HepG2 (cell line): Measurements from ENCODE around the gene SKIDA1. TPM values are rescaled to one million over a fixed set of nuclear protein-coding genes. Genes with fewer than 3 reads are reported as not detected.
A peak's percentile ranks its signal among the peaks of the same experiment; 100 is the strongest.

ENCODE experiments used
- ATAC-seq: fragments of 200-7000 bp; cut with Tn5 transposase; 3 replicates; pipeline ENCODE4 v1.9.1; 2020; ENCODE audit warnings: mild to moderate bottlenecking, moderate library complexity
- BruUV-seq: library from RNA; stranded (reverse); fragments of 400-500 nt; replicated peaks from 2 replicates; lab custom pipeline; 2021; lab: Mats Ljungman, UMichigan
- CTCF ChIA-PET: fragments of 300-600 bp; formaldehyde crosslinking; extraction: SDS; loops from one replicate; lab custom pipeline; 2021; ENCODE audit warnings: low total read pairs, inconsistent platforms, low intra/inter-chr PET ratio; lab: Yijun Ruan, JAX
- POLR2A ChIA-PET: fragments of 350-600 bp; sonication (Branson Sonifier 250); formaldehyde crosslinking; loops from one replicate; lab custom pipeline; 2020; ENCODE audit warnings: antibody characterized with exemption, inconsistent platforms; lab: Yijun Ruan, JAX
- DNase-seq: peaks from one replicate; pipeline ENCODE4 v3.0.0-alpha.2; 2015; ENCODE audit warnings: low spot score
- FAIRE-seq: peaks from 3 replicates; lab custom pipeline; 2011; peaks lifted over from hg19 to GRCh38; lab: Jason Lieb, UNC
- H2AFZ ChIP-seq: one replicate; pipeline ENCODE4 v1.6.1; 2011; ENCODE audit warnings: low read length, inconsistent platforms
- H3K27ac ChIP-seq: fragments of 300-600 bp; 3 replicates; pipeline ENCODE4 v1.8.0; 2011; ENCODE audit warnings: mixed run types, mild to moderate bottlenecking, mixed read lengths, low read length, inconsistent platforms; ENCODE audit not compliant: insufficient read depth; ENCODE audit errors: extremely low read length
- H3K27me3 ChIP-seq, 2 experiments: fragments of 200-600 bp in 1 of 2; 2 replicates in 1 of 2; 3 replicates in 1 of 2; pipeline versions ENCODE4 v1.6.0 to v1.8.0; 2011; ENCODE audit warnings: low read length in 2 of 2, mild to moderate bottlenecking in 2 of 2, moderate library complexity in 2 of 2, inconsistent platforms in 1 of 2; ENCODE audit not compliant: insufficient read depth in 2 of 2, control insufficient read depth in 1 of 2
- H3K36me3 ChIP-seq, 2 experiments: fragments of 200-600 bp in 1 of 2; replicated peaks in 1 of 2; 2 replicates in 1 of 2; 3 replicates in 1 of 2; pipeline versions ENCODE4 v1.5.1 to v1.8.0; 2011; ENCODE audit warnings: low read length in 2 of 2, inconsistent platforms in 1 of 2; ENCODE audit not compliant: insufficient read depth in 2 of 2, control insufficient read depth in 1 of 2
- H3K4me1 ChIP-seq: 2 replicates; pipeline ENCODE4 v1.5.1; 2012; ENCODE audit warnings: low read length, inconsistent platforms; ENCODE audit not compliant: insufficient read depth
- H3K4me2 ChIP-seq: 2 replicates; pipeline ENCODE4 v1.6.0; 2011; ENCODE audit warnings: low read depth, low read length, inconsistent platforms
- H3K4me3 ChIP-seq, 3 experiments: fragments of 200-600 bp in 1 of 3; sonication (generic), shearing (Covaris generic) in 1 of 3; replicated peaks in 1 of 3; 2 replicates each; pipeline ENCODE4 v1.5.1; 2011 to 2016; ENCODE audit warnings: low read length in 3 of 3, inconsistent platforms in 2 of 3, low read depth in 2 of 3, mild to moderate bottlenecking in 2 of 3, control low read depth in 1 of 3, mixed read lengths in 1 of 3; ENCODE audit not compliant: insufficient read depth in 1 of 3
- H3K79me2 ChIP-seq: one replicate; pipeline ENCODE4 v1.6.1; 2011; ENCODE audit warnings: low read length, inconsistent platforms; ENCODE audit not compliant: insufficient read depth
- H3K9ac ChIP-seq: 2 replicates; pipeline ENCODE4 v1.6.0; 2011; ENCODE audit warnings: mild to moderate bottlenecking, low read depth, low read length, inconsistent platforms; ENCODE audit not compliant: insufficient read depth
- H3K9me3 ChIP-seq: 2 replicates; pipeline ENCODE4 v1.5.1; 2012; ENCODE audit warnings: mild to moderate bottlenecking, low read length
- H4K20me1 ChIP-seq: 2 replicates; pipeline ENCODE4 v1.6.0; 2011; ENCODE audit warnings: inconsistent platforms, mild to moderate bottlenecking, low read length, moderate library complexity; ENCODE audit not compliant: insufficient read depth
- DNMT3B ChIP-seq: conservative IDR thresholded peaks from 2 replicates; pipeline ENCODE4 v1.6.1; 2016; ENCODE audit warnings: missing biosample characterization, control low read depth
- FOXK2 ChIP-seq: fragments of 450-650 bp; IDR thresholded peaks from 2 replicates; pipeline ENCODE4 v1.6.1; 2016
- ISL2 ChIP-seq: sonication (generic); formaldehyde crosslinking; IDR thresholded peaks from 2 replicates; pipeline ENCODE4 v1.5.0; 2020; ENCODE audit warnings: missing genetic modification reagents
- MED13 ChIP-seq: sonication (generic); formaldehyde crosslinking; IDR thresholded peaks from 2 replicates; pipeline ENCODE4 v1.5.0; 2020; ENCODE audit warnings: missing genetic modification reagents
- MIER2 ChIP-seq: IDR thresholded peaks from 2 replicates; pipeline ENCODE4 v1.6.1; 2016; ENCODE audit warnings: missing biosample characterization, missing genetic modification reagents
- NCOA1 ChIP-seq: sonication (generic); formaldehyde crosslinking; IDR thresholded peaks from 2 replicates; pipeline ENCODE4 v1.9.0; 2021; ENCODE audit warnings: missing genetic modification reagents
- NR2F1 ChIP-seq, 2 experiments: fragments of 450-650 bp in 1 of 2; formaldehyde crosslinking in 1 of 2; IDR thresholded peaks; 2 replicates each; pipeline versions ENCODE4 v1.5.0 to v1.6.1; 2016 to 2020; ENCODE audit warnings: mild to moderate bottlenecking in 1 of 2, missing compliant biosample characterization in 1 of 2, missing genetic modification reagents in 1 of 2, moderate library complexity in 1 of 2
- PAWR ChIP-seq: sonication (generic); formaldehyde crosslinking; IDR thresholded peaks from 2 replicates; pipeline ENCODE4 v1.4.0; 2020; ENCODE audit warnings: missing genetic modification reagents, mild to moderate bottlenecking, borderline replicate concordance
- YEATS4 ChIP-seq: sonication (generic); formaldehyde crosslinking; IDR thresholded peaks from 2 replicates; pipeline ENCODE4 v1.4.0; 2020; ENCODE audit warnings: missing genetic modification reagents, borderline replicate concordance
- ZMYM2 ChIP-seq: sonication (generic); formaldehyde crosslinking; IDR thresholded peaks from 2 replicates; pipeline ENCODE4 v1.8.0; 2022; ENCODE audit warnings: mild to moderate bottlenecking, missing genetic modification reagents
- ZMYM3 ChIP-seq: sonication (generic); formaldehyde crosslinking; IDR thresholded peaks from 2 replicates; pipeline ENCODE4 v1.5.1; 2020; ENCODE audit warnings: mild to moderate bottlenecking, missing genetic modification reagents
- ZNF607 ChIP-seq: sonication (generic); formaldehyde crosslinking; IDR thresholded peaks from 2 replicates; pipeline ENCODE4 v1.5.1; 2020; ENCODE audit warnings: missing genetic modification reagents, mild to moderate bottlenecking, borderline replicate concordance
- WGBS: methylation state at CpG from one replicate; pipeline ENCODE4 v1.1.6; 2017; ENCODE audit warnings: low lambda C conversion rate; 5-methylcytosine and 5-hydroxymethylcytosine counted together
- in situ Hi-C: cut with HindIII; loops from 2 replicates; pipeline ENCODE4 v1.10.0; 2017; ENCODE audit warnings: low pct_unique_long_range_greater_than_20kb; ENCODE audit not compliant: extremely low pct_ligation_motif_present
- intact Hi-C: fragments of 100-400 bp; cut with micrococcal nuclease; formaldehyde crosslinking; loops from one replicate; pipeline ENCODE4 v1.10.0; 2022; ENCODE audit not compliant: unreplicated experiment
- polyA plus RNA-seq, 8 experiments: library from polyadenylated mRNA; depleted of rRNA in 3 of 8; stranded (reverse) in 7 of 8; unstranded in 1 of 8; fragments of >200 nt; fragmentation: Illumina TruSeq in 4 of 8; extraction: Trizol in 4 of 8; gene quantifications; 2 replicates each; pipeline versions ENCODE4 v1.2.1 to v1.2.3, GENCODE V29; 2011 to 2016; ENCODE audit warnings: low read depth in 4 of 8, missing spikeins in 1 of 8, mixed read lengths in 1 of 8; ENCODE audit not compliant: insufficient read depth in 1 of 8
- total RNA-seq, 5 experiments: library from RNA; depleted of rRNA; stranded (reverse); fragments of >200 nt; fragmentation: Illumina TruSeq; extraction: Trizol; gene quantifications; 2 replicates each; pipeline ENCODE4 v1.2.3, GENCODE V29; 2016; ENCODE audit warnings: low read depth in 1 of 5
- TF ChIP-seq, protein P1 (sequence below): sonication (generic); formaldehyde crosslinking; IDR thresholded peaks from 2 replicates; pipeline ENCODE4 v1.5.0; 2020; ENCODE audit warnings: mild to moderate bottlenecking, missing genetic modification reagents
- TF ChIP-seq, protein P2 (sequence below): sonication (generic); formaldehyde crosslinking; IDR thresholded peaks from 2 replicates; pipeline ENCODE4 v1.4.0; 2020; ENCODE audit warnings: missing genetic modification reagents
- TF ChIP-seq, protein P3 (sequence below): sonication (generic); formaldehyde crosslinking; IDR thresholded peaks from 2 replicates; pipeline ENCODE4 v1.5.0; 2020; ENCODE audit warnings: mild to moderate bottlenecking, missing genetic modification reagents

SKIDA1 gene
- total and polyA plus RNA-seq, 2 of the 13 experiments (the other 11 are each of a cell fraction or from before 2014, with no cell fraction given), result 0.73 to 1.5 TPM

DNA sequence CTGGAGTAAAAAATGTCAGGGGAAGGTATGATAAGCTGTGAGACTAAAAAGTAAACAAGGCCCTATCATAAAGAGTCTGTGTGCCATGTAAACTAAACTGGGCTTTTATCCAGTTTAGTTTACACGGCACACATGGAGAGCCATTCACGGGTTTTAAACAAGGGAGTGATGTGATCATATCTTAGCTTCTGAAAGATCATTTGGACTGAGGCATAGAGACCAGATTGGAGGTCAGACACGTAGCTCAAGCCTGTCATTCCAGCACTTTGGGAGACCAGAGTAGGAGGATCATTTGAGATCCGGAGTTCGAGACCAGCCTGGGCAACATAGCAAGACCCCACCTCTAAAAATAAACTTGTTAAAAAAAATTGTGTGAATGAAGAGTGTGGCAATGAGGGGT lies 50.1 kb downstream of the SKIDA1 start:
- H3K27me3 ChIP-seq, result 0 out of 5 replicates have a peak, but pooled peaks cover 0 to 2% of the 10 kb centered on the region in 2 experiments
- no peaks in the 10 kb centered on the region for H3K9me3 ChIP-seq
- CTCF ChIA-PET, result no interaction called here
- H3K4me1 ChIP-seq, result peaks cover 38% of the 10 kb centered on the region
- ATAC-seq, result peak; percentile 64
- POLR2A ChIA-PET, result no interaction called here
- no peaks in the 10 kb centered on the region for H4K20me1 ChIP-seq
- no peak overlapping the region for H3K4me3 ChIP-seq
- WGBS, result 16% methylated on average over 5 of the region's 5 CpGs
- intact Hi-C loops (no loop called here), in situ Hi-C loops (loop anchor here (25.0 kb wide), 1 partner anchor 188 kb away; no protein-coding TSS in a partner anchor)
- H3K36me3 ChIP-seq, result no peaks in the 10 kb centered on the region
- DNase-seq, result peak; percentile 70
- BruUV-seq, result no TSS peak
- no peak overlapping the region for H2AFZ ChIP-seq
- H3K79me2 ChIP-seq, result no peaks in the 10 kb centered on the region
- FAIRE-seq, result no peak
- H3K4me2 ChIP-seq, result no peak overlapping the region
- no peak overlapping the region for H3K9ac ChIP-seq
- H3K27ac ChIP-seq, result no peak overlapping the region
- TF ChIP-seq NR2F1 (CRISPR knock-in tag; IDR thresholded peaks at IDR 0.05) (no peak), ZNF607 (0 out of 2 replicates have a peak, but pooled peaks have one; percentile 4), DNMT3B (CRISPR knock-in tag) (no peak), YEATS4 (CRISPR knock-in tag) (no peak), MIER2 (CRISPR knock-in tag) (no peak), MED13 (CRISPR knock-in tag) (no peak), NCOA1 (CRISPR knock-in tag) (no peak), PAWR (CRISPR knock-in tag) (no peak), FOXK2 (peak; percentile 65; the same call in 1 of the 2 replicates), ZMYM2 (CRISPR knock-in tag) (0 out of 2 replicates have a peak, but pooled peaks have one; percentile 45), ISL2 (0 out of 2 replicates have a peak, but pooled peaks have one; percentile 26), ZMYM3 (CRISPR knock-in tag) (peak; percentile 60; the same call in 1 of the 2 replicates)
- TF ChIP-seq, protein P1, sequence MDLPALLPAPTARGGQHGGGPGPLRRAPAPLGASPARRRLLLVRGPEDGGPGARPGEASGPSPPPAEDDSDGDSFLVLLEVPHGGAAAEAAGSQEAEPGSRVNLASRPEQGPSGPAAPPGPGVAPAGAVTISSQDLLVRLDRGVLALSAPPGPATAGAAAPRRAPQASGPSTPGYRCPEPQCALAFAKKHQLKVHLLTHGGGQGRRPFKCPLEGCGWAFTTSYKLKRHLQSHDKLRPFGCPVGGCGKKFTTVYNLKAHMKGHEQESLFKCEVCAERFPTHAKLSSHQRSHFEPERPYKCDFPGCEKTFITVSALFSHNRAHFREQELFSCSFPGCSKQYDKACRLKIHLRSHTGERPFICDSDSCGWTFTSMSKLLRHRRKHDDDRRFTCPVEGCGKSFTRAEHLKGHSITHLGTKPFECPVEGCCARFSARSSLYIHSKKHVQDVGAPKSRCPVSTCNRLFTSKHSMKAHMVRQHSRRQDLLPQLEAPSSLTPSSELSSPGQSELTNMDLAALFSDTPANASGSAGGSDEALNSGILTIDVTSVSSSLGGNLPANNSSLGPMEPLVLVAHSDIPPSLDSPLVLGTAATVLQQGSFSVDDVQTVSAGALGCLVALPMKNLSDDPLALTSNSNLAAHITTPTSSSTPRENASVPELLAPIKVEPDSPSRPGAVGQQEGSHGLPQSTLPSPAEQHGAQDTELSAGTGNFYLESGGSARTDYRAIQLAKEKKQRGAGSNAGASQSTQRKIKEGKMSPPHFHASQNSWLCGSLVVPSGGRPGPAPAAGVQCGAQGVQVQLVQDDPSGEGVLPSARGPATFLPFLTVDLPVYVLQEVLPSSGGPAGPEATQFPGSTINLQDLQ (CRISPR knock-in tag), result no peak
- TF ChIP-seq, protein P2, sequence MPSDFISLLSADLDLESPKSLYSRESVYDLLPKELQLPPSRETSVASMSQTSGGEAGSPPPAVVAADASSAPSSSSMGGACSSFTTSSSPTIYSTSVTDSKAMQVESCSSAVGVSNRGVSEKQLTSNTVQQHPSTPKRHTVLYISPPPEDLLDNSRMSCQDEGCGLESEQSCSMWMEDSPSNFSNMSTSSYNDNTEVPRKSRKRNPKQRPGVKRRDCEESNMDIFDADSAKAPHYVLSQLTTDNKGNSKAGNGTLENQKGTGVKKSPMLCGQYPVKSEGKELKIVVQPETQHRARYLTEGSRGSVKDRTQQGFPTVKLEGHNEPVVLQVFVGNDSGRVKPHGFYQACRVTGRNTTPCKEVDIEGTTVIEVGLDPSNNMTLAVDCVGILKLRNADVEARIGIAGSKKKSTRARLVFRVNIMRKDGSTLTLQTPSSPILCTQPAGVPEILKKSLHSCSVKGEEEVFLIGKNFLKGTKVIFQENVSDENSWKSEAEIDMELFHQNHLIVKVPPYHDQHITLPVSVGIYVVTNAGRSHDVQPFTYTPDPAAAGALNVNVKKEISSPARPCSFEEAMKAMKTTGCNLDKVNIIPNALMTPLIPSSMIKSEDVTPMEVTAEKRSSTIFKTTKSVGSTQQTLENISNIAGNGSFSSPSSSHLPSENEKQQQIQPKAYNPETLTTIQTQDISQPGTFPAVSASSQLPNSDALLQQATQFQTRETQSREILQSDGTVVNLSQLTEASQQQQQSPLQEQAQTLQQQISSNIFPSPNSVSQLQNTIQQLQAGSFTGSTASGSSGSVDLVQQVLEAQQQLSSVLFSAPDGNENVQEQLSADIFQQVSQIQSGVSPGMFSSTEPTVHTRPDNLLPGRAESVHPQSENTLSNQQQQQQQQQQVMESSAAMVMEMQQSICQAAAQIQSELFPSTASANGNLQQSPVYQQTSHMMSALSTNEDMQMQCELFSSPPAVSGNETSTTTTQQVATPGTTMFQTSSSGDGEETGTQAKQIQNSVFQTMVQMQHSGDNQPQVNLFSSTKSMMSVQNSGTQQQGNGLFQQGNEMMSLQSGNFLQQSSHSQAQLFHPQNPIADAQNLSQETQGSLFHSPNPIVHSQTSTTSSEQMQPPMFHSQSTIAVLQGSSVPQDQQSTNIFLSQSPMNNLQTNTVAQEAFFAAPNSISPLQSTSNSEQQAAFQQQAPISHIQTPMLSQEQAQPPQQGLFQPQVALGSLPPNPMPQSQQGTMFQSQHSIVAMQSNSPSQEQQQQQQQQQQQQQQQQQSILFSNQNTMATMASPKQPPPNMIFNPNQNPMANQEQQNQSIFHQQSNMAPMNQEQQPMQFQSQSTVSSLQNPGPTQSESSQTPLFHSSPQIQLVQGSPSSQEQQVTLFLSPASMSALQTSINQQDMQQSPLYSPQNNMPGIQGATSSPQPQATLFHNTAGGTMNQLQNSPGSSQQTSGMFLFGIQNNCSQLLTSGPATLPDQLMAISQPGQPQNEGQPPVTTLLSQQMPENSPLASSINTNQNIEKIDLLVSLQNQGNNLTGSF (CRISPR knock-in tag), result no peak
- TF ChIP-seq, protein P3, sequence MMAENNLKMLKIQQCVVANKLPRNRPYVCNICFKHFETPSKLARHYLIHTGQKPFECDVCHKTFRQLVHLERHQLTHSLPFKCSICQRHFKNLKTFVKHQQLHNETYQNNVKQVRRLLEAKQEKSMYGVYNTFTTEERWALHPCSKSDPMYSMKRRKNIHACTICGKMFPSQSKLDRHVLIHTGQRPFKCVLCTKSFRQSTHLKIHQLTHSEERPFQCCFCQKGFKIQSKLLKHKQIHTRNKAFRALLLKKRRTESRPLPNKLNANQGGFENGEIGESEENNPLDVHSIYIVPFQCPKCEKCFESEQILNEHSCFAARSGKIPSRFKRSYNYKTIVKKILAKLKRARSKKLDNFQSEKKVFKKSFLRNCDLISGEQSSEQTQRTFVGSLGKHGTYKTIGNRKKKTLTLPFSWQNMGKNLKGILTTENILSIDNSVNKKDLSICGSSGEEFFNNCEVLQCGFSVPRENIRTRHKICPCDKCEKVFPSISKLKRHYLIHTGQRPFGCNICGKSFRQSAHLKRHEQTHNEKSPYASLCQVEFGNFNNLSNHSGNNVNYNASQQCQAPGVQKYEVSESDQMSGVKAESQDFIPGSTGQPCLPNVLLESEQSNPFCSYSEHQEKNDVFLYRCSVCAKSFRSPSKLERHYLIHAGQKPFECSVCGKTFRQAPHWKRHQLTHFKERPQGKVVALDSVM (CRISPR knock-in tag), result peak; percentile 57; the same call in 1 of the 2 replicates
